Neural cell (in vitro differentiated cells): ENCODE measurements around the gene CDK11B. TPM values are rescaled to one million over a fixed set of nuclear protein-coding genes. Genes with fewer than 3 reads are reported as not detected.
"Not testable (repeated sequence)": the region's sequence is repeated elsewhere in the genome, so short reads cannot be mapped to it uniquely, and the experiment has no call there.

Source experiments
- H2AFZ ChIP-seq: fragments of 200-600, 300-800 bp; sonication (generic), shearing (Covaris generic); 2 replicates; pipeline ENCODE4 v1.6.0; 2014; ENCODE audit warnings: low read depth, mild to moderate bottlenecking, antibody characterized with exemption, low read length, moderate library complexity
- H3F3A ChIP-seq: fragments of 200-600 bp; shearing (Covaris generic); 2 replicates; pipeline ENCODE4 v1.6.1; 2016; ENCODE audit warnings: mild to moderate bottlenecking, moderate library complexity, mixed read lengths, antibody characterized with exemption, low read length; ENCODE audit not compliant: insufficient read depth, poor library complexity, severe bottlenecking
- H3K27ac ChIP-seq: fragments of 200-600, 300-800 bp; sonication (generic), shearing (Covaris generic); 2 replicates; pipeline ENCODE4 v1.5.1; 2014; ENCODE audit warnings: mild to moderate bottlenecking, low read length, moderate library complexity
- H3K27me3 ChIP-seq: fragments of 300-800, 200-600 bp; sonication (generic), shearing (Covaris generic); 2 replicates; pipeline ENCODE4 v1.6.0; 2014; ENCODE audit warnings: mild to moderate bottlenecking, low read depth, low read length, moderate library complexity; ENCODE audit not compliant: insufficient read depth
- H3K36me3 ChIP-seq: fragments of 300-800, 200-600 bp; sonication (generic), shearing (Covaris generic); 2 replicates; pipeline ENCODE4 v1.5.1; 2014; ENCODE audit warnings: mild to moderate bottlenecking, antibody characterized with exemption, low read length, moderate library complexity; ENCODE audit not compliant: insufficient read depth
- H3K4me2 ChIP-seq: fragments of 300-800, 200-600 bp; sonication (generic), shearing (Covaris generic); 2 replicates; pipeline ENCODE4 v1.6.0; 2014; ENCODE audit warnings: mild to moderate bottlenecking, low read length
- H3K4me3 ChIP-seq: fragments of 300-800, 200-600 bp; sonication (generic), shearing (Covaris generic); 2 replicates; pipeline ENCODE4 v1.5.1; 2014; ENCODE audit warnings: mild to moderate bottlenecking, low read length, moderate library complexity
- H3K79me2 ChIP-seq: fragments of 200-600 bp; shearing (Covaris generic); replicated peaks from 2 replicates; pipeline ENCODE4 v1.6.0; 2014; ENCODE audit warnings: mild to moderate bottlenecking, low read length, moderate library complexity; ENCODE audit not compliant: insufficient read depth
- H3K9ac ChIP-seq: fragments of 300-800, 200-600 bp; sonication (generic), shearing (Covaris generic); 2 replicates; pipeline ENCODE4 v1.6.1; 2016; ENCODE audit warnings: mild to moderate bottlenecking, low read length, mixed read lengths
- H3K9me2 ChIP-seq: fragments of 200-600 bp; shearing (Covaris generic); 2 replicates; pipeline ENCODE4 v1.6.1; 2016; ENCODE audit warnings: mild to moderate bottlenecking, low read length, mixed read lengths; ENCODE audit not compliant: insufficient read depth
- H3K9me3 ChIP-seq: fragments of 200-600, 300-800 bp; sonication (generic), shearing (Covaris generic); 2 replicates; pipeline ENCODE4 v1.6.1; 2016; ENCODE audit warnings: mild to moderate bottlenecking, mixed run types, low read length, moderate library complexity, mixed read lengths
- H4K20me1 ChIP-seq: fragments of 200-600 bp; shearing (Covaris generic); 2 replicates; pipeline ENCODE4 v1.6.1; 2016; ENCODE audit warnings: mild to moderate bottlenecking, mixed run types; ENCODE audit not compliant: insufficient read depth
- EP300 ChIP-seq: fragments of 450-650 bp; conservative IDR thresholded peaks from 2 replicates; pipeline ENCODE4 v1.6.1; 2014; ENCODE audit warnings: antibody characterized with exemption, mild to moderate bottlenecking, moderate library complexity; ENCODE audit not compliant: poor library complexity, severe bottlenecking
- MXI1 ChIP-seq: fragments of 450-650 bp; conservative IDR thresholded peaks from 2 replicates; pipeline ENCODE4 v1.6.1; 2014; ENCODE audit warnings: antibody characterized with exemption, mild to moderate bottlenecking; ENCODE audit not compliant: poor library complexity, severe bottlenecking
- POLR2AphosphoS5 ChIP-seq: IDR thresholded peaks from 2 replicates; pipeline ENCODE4 v1.6.1; 2012
- RAD21 ChIP-seq: fragments of 450-650 bp; conservative IDR thresholded peaks from 2 replicates; pipeline ENCODE4 v1.6.1; 2014; ENCODE audit warnings: antibody characterized with exemption, mild to moderate bottlenecking, moderate library complexity
- polyA minus RNA-seq: library from RNA; depleted of rRNA, polyadenylated mRNA; stranded (reverse); fragments of >200 nt; gene quantifications from 2 replicates; pipeline ENCODE4 v1.2.3, GENCODE V29; 2014
- polyA plus RNA-seq: library from polyadenylated mRNA; depleted of rRNA; stranded (reverse); fragments of >200 nt; gene quantifications from 2 replicates; pipeline ENCODE4 v1.2.3, GENCODE V29; 2014
- TF ChIP-seq, protein P1 (sequence below): fragments of 450-650 bp; IDR thresholded peaks from 2 replicates; pipeline ENCODE4 v1.5.1; 2014; ENCODE audit warnings: antibody characterized with exemption, mild to moderate bottlenecking, moderate library complexity; ENCODE audit not compliant: poor library complexity, severe bottlenecking

Gene CDK11B
- polyA plus RNA-seq (9.6 and 13.7 TPM in 2 replicates), polyA minus RNA-seq (9.5 and 11.6 TPM in 2 replicates)

DNA sequence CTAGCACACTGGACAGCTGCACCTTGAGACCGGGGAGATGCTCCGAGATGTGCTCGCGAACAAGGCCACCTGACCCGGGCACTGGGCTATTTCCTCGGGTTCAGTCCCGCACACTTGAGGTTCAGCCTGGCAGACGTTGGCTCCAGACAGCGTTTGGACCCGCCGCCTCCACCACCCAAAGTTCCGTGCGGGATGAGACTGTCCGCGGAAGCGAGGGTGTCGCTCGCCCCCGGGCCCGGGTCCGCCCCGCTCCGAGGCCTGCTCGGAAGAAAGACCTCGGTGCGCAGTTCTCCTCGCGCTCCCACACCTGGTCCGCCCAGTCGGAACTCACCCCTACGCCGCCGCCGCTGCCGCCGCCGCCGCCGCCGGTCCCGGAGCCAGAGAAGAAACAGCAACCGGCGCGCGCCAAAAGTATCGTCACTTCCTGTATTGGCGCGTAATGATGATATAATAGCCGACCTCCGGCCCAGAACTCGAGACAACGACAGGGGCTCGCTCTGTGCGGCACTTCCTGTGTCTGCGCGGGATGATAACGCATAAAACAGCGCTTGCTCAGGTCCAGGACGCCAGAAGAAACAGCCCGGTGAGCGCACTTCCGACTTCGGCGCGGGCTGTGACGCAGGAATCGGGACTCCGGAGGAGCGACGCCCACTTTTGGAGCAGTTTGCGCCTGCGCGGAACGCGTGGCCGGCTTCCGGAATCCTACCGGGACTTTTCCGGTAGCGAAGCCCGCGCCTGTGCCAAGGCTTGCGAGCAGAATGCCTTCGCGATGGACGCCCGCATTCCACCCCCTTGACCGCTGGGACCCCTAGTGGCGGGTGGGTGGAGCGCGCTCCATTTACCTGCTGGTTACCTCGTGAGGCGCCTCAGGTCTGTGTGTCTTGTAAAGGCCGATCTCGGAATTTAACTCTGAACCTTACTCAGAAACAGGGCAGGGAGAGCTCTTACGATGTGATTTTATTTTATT, at the start of gene CDK11B:
Gene CDK11B, minus strand, starts transcription at position 422 of the 967 bp plus-strand sequence. CDS start 1,519 bp downstream, outside the sequence.
- Histone ChIP-seq H3K4me3 (peak within 1 kb of the TSS; percentile 68), H3K9ac (peak within 1 kb of the TSS; percentile 76), H2AFZ (peak within 1 kb of the TSS; percentile 8), H3K27ac (peak within 1 kb of the TSS; percentile 91)
- not testable (repeated sequence) for H3K9me2 ChIP-seq, H3F3A ChIP-seq, H4K20me1 ChIP-seq, H3K79me2 ChIP-seq, H3K36me3 ChIP-seq, H3K27me3 ChIP-seq, H3K4me2 ChIP-seq, H3K9me3 ChIP-seq
- TF ChIP-seq EP300 (peak; percentile 86), POLR2AphosphoS5 (peak; percentile 77), RAD21 (peak; percentile 8), MXI1 (peak; percentile 84)
- TF ChIP-seq, protein P1, sequence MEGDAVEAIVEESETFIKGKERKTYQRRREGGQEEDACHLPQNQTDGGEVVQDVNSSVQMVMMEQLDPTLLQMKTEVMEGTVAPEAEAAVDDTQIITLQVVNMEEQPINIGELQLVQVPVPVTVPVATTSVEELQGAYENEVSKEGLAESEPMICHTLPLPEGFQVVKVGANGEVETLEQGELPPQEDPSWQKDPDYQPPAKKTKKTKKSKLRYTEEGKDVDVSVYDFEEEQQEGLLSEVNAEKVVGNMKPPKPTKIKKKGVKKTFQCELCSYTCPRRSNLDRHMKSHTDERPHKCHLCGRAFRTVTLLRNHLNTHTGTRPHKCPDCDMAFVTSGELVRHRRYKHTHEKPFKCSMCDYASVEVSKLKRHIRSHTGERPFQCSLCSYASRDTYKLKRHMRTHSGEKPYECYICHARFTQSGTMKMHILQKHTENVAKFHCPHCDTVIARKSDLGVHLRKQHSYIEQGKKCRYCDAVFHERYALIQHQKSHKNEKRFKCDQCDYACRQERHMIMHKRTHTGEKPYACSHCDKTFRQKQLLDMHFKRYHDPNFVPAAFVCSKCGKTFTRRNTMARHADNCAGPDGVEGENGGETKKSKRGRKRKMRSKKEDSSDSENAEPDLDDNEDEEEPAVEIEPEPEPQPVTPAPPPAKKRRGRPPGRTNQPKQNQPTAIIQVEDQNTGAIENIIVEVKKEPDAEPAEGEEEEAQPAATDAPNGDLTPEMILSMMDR: peak; percentile 50

DNA sequence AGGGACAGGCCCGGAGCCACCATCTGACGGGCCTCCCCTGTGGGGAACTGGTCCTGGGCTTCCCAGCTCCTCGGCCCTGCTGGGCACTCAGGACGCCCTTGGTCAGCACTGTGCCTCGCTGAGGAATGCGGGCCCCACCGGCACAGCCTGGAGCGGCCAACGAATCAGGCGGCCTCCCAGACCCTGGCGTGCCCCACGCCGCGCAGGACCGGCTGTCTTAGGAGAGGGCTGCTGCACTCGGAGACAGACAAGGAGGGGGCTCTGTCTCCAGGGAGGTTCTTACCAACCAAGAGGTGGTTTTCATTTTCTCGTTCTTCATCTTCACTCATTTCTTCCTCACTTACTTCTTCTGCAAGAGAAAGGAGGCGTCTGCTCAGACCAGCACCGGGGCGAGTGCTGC, 49.1 kb upstream of the CDK11B start:
- H4K20me1 ChIP-seq, H2AFZ ChIP-seq, H3K9me3 ChIP-seq, H3F3A ChIP-seq, H3K27me3 ChIP-seq, H3K4me2 ChIP-seq, H3K36me3 ChIP-seq, H3K9ac ChIP-seq, H3K9me2 ChIP-seq, H3K79me2 ChIP-seq, H3K27ac ChIP-seq, H3K4me3 ChIP-seq: not testable (repeated sequence)

DNA sequence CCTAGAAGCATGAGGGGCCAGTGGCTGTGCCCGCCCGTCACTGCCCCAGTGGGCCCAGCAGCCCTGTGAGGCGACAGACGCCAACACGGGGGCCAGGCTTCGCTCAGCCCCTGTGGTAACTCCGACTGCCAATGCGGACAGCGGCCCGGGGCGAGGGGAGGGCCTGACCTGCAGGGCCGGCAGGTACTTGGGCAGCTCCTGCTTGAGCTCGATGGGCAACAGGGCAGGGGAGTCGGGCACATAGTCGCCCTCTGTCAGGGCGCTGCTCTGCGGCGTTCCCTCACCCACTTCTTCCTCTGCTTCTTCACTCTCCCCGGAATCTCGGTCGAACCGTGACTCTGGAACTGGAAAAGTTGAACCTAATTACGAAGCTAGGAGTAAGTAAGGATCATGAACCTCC, 48.4 kb upstream of the CDK11B start:
- not testable (repeated sequence) for H3K4me3 ChIP-seq, H3K27ac ChIP-seq, H3K36me3 ChIP-seq, H3K27me3 ChIP-seq, H4K20me1 ChIP-seq, H3K79me2 ChIP-seq, H3K4me2 ChIP-seq, H2AFZ ChIP-seq, H3F3A ChIP-seq, H3K9me2 ChIP-seq, H3K9me3 ChIP-seq, H3K9ac ChIP-seq

DNA sequence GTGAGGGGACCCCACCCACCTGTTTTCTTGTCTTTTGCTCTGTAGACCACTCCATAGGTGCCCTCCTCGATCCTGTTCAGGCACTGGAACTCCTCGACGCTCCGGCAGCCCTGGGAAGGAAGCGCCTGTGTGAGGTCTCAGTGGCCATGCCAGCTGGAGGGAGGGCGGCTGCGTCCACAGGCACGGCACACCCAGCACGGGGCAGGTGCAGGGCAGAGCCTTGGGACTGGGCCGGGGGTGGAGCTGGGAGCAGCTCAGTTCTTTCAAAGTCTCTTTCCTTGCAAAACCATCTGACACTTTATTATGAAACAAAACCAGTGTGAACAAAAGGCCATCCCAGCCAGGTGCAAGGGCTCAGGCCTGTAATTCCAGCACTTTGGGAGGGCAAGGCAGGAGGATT, 46.8 kb upstream of the CDK11B start:
- H3K36me3 ChIP-seq, H3K9me3 ChIP-seq, H3K27ac ChIP-seq, H3K79me2 ChIP-seq, H3K4me2 ChIP-seq, H3K27me3 ChIP-seq, H3K4me3 ChIP-seq, H3K9ac ChIP-seq, H3F3A ChIP-seq, H4K20me1 ChIP-seq, H2AFZ ChIP-seq, H3K9me2 ChIP-seq: not testable (repeated sequence)

DNA sequence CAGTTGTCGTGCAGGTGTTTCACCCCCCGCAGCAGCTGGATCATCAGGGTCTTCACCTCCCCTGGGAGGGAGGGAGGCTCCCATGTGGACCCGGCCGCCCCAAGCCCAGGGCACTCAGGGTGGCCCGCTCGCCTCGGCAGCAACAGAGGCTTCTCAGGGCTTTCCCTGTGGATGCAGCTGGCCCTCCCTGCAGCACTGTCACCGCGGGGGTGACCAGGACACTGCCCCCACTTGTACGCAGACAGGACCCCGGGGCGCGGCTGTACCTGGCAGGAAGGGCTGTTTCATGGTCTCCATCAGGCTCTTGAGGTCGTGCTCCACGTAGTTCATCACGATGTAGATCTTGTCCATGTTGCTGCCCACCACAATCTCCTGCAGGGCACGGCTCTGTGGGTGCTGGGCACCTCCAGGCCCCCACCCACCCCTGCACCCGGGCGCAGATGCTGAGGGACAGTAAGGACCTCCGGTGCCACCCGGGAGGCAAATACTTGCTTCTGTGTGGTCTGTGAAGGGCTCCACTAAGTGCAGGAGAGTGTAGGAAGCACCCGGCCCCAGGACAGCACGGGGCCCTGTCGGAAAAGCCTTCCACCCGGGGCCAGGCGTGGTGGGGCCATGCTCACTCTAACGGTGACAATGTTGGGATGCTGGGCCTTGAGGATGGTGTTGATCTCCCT, 45.6 kb upstream of the CDK11B start:
- H2AFZ ChIP-seq, H3K27ac ChIP-seq, H3K79me2 ChIP-seq: not testable (repeated sequence)

More for the DNA sequence above, 45.6 kb upstream of the CDK11B start:
- H3K36me3 ChIP-seq, H3F3A ChIP-seq, H3K9me2 ChIP-seq, H4K20me1 ChIP-seq, H3K4me2 ChIP-seq, H3K27me3 ChIP-seq, H3K9me3 ChIP-seq, H3K9ac ChIP-seq, H3K4me3 ChIP-seq: not testable (repeated sequence)
